GM21381 (cell line): ENCODE data around the gene ERC2.
"Not testable (repeated sequence)": the region's sequence is repeated elsewhere in the genome, so short reads cannot be mapped to it uniquely, and the experiment has no call there.

ENCODE experiments used
- ATAC-seq: cut with Tn5 transposase; IDR thresholded peaks from one replicate; pipeline ENCODE4 v1.9.1; 2021; ENCODE audit warnings: mild to moderate bottlenecking, moderate library complexity; ENCODE audit not compliant: unreplicated experiment

ERC2 gene

DNA sequence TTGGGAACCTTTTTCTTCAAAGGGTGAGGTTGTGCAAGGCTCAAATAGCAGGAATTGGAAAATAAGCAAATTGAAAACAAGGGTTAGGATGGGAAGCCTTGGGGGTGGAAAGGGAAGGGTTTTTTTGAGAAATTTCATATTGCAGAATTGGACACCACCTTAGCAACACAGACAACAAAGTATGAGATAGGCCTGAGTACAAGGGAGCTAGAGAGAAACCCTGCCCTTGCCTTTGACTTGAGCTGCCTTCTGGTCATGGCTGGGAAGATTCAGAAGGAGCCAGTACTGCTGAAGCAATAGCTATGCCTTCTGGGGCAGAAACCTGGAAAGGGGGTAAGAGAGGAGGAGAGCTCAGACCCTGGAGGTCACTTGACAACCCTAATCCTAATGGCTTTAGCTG, 445.6 kb downstream of the ERC2 start:
- no peak for ATAC-seq

GRCh38 chr3:56019490-56020146, 448.6 kb downstream of the ERC2 start:
- no peak for ATAC-seq

- ATAC-seq: not testable (repeated sequence)
These were observed 452.9 kb downstream of the ERC2 start for GRCh38 chr3:56015374-56015773.

- no peak for ATAC-seq
These were observed 455.5 kb downstream of the ERC2 start for GRCh38 chr3:56012721-56013120.

- no peak for ATAC-seq
These were observed 463.0 kb downstream of the ERC2 start for GRCh38 chr3:56005196-56005805.

GRCh38 chr3:56003129-56003528, 465.1 kb downstream of the ERC2 start:
- no peak for ATAC-seq

DNA sequence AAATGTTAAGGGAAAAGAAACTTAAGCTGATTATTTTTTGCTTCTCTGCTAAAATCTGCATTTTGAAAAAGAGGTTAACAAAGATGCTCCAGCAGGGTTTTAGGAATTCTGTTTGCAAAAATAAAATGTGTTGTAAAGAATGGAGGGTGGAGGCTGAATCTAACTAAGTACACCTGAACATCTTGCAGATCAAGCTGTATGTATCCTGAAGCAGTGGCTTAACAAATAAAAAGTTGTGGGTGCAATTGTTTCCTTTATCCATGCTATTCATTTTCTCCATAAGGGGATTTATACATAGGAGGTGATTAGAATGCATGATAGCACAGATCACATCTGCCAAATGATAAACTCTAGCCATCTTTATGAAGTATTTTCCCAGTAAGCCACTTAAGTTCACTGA, 466.3 kb downstream of the ERC2 start:
- no peak for ATAC-seq

- no peak for ATAC-seq
These were observed 466.7 kb downstream of the ERC2 start for GRCh38 chr3:56001537-56001936.

- ATAC-seq: no peak
These were observed 478.9 kb downstream of the ERC2 start for GRCh38 chr3:55989366-55989765.

GRCh38 chr3:55988905-55989304, 479.4 kb downstream of the ERC2 start:
- no peak for ATAC-seq

GRCh38 chr3:55984626-55985025, 483.6 kb downstream of the ERC2 start:
- ATAC-seq: no peak

DNA sequence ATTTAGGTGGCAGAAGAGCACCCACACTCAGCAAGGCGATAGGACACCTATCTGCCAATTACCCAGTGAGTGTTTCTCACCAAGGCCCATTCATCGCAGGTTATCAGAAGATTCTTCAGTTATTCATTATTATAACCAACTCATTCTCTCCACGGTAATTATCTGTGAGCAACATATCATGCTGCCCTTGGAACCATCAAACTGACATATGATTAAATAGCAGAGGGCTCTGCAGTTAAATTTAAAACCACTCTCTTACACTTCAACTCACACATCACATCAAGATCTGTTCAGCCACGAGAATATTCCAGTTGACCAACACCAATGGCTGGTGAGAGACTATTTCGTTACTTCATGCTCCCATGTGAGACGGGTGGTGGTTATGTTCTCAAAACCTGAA, 489.3 kb downstream of the ERC2 start:
- no peak for ATAC-seq

GRCh38 chr3:55974421-55975165, 493.7 kb downstream of the ERC2 start:
- no peak for ATAC-seq

DNA sequence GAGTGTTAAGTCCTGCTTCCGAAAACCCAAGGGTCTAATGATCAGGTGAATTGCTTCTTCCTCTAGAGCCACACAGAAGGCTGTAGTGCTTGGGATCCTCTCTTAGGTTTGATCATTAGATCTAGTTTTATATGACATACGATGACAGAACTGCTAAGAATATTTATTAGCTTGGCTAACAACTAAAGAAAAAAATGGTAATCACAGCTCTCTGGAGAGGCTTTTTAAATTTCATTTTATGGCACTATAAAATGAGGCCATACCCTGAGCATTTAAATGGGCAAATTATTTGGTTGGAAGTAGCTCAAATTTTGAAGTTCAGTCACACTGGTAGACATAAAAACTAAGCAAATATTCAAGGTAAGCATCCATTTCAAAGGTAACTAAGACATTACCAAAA, 498.6 kb downstream of the ERC2 start:
- ATAC-seq: no peak

- no peak for ATAC-seq
These were observed 499.9 kb downstream of the ERC2 start for GRCh38 chr3:55968331-55968730.

DNA sequence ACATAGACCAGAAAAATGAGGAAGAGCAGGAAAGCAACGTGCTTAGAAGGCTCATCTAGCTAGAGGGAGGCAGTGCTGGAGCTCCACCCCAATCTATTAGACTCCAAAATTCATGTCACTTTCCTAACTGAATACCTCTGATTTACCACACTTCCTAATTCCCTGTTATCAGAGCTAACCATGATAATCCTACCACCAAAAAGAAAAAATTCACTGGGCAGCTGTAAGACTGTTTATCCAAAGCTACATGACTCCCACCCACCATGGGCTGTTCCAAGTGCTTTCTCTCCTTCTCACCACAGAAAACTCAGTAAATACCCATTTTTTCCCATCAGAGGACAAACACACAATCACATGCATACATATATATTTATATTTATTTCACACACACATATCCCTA, 501.7 kb downstream of the ERC2 start:
- ATAC-seq: no peak

DNA sequence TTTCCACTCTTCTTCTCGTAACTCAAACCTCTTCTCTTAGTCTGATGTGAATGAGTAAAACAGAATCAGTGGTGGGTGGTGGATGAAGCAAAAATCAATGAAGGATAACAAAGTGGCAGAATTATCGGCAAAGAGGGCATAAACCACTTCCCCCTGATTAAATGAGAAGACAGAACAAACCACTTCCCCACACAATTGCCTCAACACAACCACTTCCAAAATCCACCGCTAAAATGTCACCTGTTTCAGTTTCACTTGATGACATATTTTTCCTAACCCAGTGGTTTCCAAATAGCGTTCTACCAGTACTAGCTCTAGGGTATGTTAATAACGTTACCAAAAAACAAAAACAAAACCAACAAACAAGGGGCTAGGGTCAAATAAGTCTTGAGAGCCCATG, 502.5 kb downstream of the ERC2 start:
- ATAC-seq: no peak

DNA sequence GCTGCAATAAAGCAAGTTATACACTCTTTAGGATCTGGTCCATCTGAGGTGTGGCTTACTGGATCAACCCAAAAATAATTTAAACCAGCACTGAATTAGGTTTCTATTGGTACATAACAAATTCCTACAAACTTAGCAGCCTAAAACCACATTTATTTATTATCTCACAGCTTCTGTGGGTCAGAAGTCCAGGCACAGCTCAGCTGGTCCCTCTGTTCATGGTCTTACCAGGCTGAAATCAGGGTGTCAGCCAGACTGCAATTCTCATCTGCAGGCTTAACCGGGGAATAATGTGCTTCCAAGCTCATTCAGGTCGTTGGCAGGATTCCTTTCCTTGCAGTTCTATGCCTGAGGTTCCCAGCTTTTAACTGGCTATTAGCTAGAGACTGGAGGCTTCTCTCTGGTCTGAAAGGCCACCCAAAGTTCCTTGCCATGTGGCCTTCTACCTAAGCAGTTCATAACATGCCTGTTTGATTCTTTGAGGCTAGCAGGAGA, 503.7 kb downstream of the ERC2 start:
- no peak for ATAC-seq

DNA sequence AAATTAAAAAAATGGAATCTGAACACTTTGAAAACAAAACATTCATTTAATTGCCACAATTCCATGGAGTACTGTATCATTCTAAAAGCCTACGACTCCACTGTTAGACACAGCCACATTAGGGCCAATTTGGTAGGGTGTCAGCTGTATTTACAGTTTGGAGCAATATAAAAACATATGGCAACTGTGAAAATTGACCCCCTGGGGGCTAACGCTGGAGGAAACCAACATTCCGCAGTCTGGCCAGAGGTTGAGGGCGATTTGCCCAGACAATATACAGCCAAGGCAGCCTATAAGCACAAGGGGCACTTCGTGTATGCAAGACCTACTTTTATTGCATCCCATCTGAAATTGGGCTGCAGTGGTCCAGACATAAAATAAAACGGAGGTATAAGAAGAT, 504.7 kb downstream of the ERC2 start:
- ATAC-seq: no peak

- ATAC-seq: no peak
These were observed 508.7 kb downstream of the ERC2 start for GRCh38 chr3:55959471-55960080.

DNA sequence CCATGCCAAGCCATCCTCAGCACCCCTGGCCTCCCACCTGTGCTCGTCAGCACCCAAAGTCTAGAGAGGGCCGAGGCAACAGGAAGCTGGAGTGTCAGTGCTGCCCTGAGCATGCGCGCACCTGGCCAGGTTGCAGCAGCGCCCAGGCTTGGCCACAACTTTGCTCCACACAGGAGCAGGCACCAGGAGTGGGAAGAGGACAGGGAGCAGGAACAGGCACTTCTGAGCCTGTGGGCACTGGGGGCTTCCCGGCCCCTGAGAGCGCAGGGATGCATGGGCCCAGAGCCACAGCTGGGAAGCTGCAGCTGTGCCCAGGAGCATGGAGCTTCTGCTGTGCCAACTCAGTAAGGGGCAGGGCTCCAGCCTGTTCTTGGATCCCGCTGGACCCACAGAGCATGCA, 509.7 kb downstream of the ERC2 start:
- no peak for ATAC-seq
